HG03457 (cell line): ENCODE data around the gene ABCA4.
"Not testable (repeated sequence)": the region's sequence is repeated elsewhere in the genome, so short reads cannot be mapped to it uniquely, and the experiment has no call there.

Source experiments
- ATAC-seq: cut with Tn5 transposase; IDR thresholded peaks from one replicate; pipeline ENCODE4 v1.9.1; 2021; ENCODE audit warnings: moderate number of reproducible peaks; ENCODE audit not compliant: unreplicated experiment

ABCA4 gene

GRCh38 chr1:93958032-93958725 lies 162.8 kb downstream of the ABCA4 start:
- no peak for ATAC-seq

- ATAC-seq: no peak
Measured at GRCh38 chr1:93955765-93956164, 165.2 kb downstream of the ABCA4 start.

- not testable (repeated sequence) for ATAC-seq
Measured at GRCh38 chr1:93947002-93947686, 173.8 kb downstream of the ABCA4 start.
